AG04450 (cell line): ENCODE data around the gene MGA. TPM values are rescaled to one million over a fixed set of nuclear protein-coding genes. Genes with fewer than 3 reads are reported as not detected.

Experiments used
- CTCF ChIA-PET: fragments of 300-600, 350-600 bp; formaldehyde crosslinking; extraction: SDS; loops from one replicate; lab custom pipeline; 2022; ENCODE audit warnings: antibody characterized with exemption, inconsistent platforms; lab: Charles Lee
- POLR2A ChIA-PET: fragments of 350-600 bp; formaldehyde crosslinking; extraction: SDS; loops from one replicate; lab custom pipeline; 2021; ENCODE audit warnings: antibody characterized with exemption, inconsistent platforms; lab: Yijun Ruan, JAX
- DNase-seq: peaks from one replicate; pipeline ENCODE4 v3.0.0-alpha.2; 2011; ENCODE audit warnings: low read depth, low spot score
- H3K27ac ChIP-seq: one replicate; pipeline ENCODE4 v1.5.1; 2012; ENCODE audit warnings: low read depth, low read length, control low read depth
- H3K27me3 ChIP-seq: one replicate; pipeline ENCODE4 v1.6.0; 2012; ENCODE audit warnings: low read length; ENCODE audit not compliant: control insufficient read depth, insufficient read depth
- H3K4me3 ChIP-seq: 2 replicates; pipeline ENCODE4 v1.5.1; 2011; ENCODE audit warnings: mild to moderate bottlenecking, low read depth, low read length, control low read depth
- H3K9me3 ChIP-seq: 2 replicates; pipeline ENCODE4 v1.5.1; 2012; ENCODE audit warnings: low read length; ENCODE audit not compliant: control insufficient read depth, insufficient read depth
- CTCF ChIP-seq: IDR thresholded peaks from 2 replicates; pipeline ENCODE4 v1.5.1; 2011; ENCODE audit warnings: low read depth, low read length, control low read depth, inconsistent platforms
- polyA plus RNA-seq: library from polyadenylated mRNA; depleted of rRNA; stranded (reverse); fragments of >200 nt; gene quantifications from 2 replicates; pipeline ENCODE4 v1.2.3, GENCODE V29; 2011

The MGA gene
- polyA plus RNA-seq, 1 experiment, result 9.7 TPM

GRCh38 chr15:41655716-41656115, 4.5 kb upstream of the MGA start:
- TF ChIP-seq CTCF, result no peak
- CTCF ChIA-PET, result no interaction called here
- Histone ChIP-seq H3K27me3 (no peaks in the 10 kb centered on the region), H3K4me3 (no peak overlapping the region), H3K9me3 (peaks cover 10% of the 10 kb centered on the region), H3K27ac (no peak overlapping the region)
- DNase-seq, result no peak
- POLR2A ChIA-PET, result interaction anchor here (0.7 kb wide), 1 partner anchor 18 kb away, joined by 7 read pairs; no protein-coding TSS in a partner anchor

DNA sequence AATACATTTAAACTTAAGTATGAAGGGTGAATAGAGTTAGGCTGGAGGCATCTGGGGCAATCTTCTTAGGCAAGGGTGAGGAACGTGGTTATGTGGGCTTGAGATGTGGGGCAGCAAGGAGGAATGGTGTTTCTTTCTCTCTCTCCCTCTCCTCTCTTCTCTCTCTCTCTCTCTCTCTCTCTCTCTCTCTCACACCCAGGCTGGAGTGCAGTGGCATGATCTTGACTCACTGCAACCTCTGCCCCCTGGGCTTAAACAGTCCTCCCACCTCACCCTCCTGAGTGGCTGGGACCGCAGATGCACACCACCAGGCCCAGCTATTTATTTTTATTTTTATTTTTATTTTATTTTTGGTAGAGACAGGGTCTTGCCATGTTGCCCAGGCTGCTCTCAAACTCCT, 4.0 kb upstream of the MGA start:
- no peak for TF ChIP-seq CTCF
- H3K9me3 ChIP-seq, result peaks cover 10% of the 10 kb centered on the region; the same call in 1 of the 2 replicates
- H3K27me3 ChIP-seq, result no peaks in the 10 kb centered on the region
- ChIA-PET POLR2A (no interaction called here), CTCF (no interaction called here)
- H3K27ac ChIP-seq, result no peak overlapping the region
- DNase-seq, result no peak
- H3K4me3 ChIP-seq, result no peak overlapping the region

DNA sequence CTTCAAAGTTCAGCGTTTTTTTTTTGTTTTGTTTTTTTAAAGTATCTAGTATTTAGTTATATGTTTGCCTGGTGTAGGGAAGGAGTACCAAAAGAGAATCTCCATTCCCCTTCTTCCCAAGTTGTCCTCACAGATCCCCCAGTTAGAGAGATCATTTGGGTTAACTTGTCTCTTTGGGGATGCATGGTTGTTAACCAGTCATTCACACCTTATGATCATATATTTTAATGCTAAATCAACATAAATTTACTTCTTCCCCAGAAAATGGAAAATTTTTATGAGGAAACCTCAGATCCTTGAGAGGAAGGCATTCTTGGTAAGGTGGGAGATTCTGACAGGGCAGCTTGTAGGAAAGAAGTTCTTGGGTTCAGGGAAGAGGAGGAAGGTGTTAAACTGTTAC, 1.5 kb upstream of the MGA start:
- no peak overlapping the region for H3K4me3 ChIP-seq
- ChIA-PET POLR2A (no interaction called here), CTCF (no interaction called here)
- H3K9me3 ChIP-seq, result peaks cover 10% of the 10 kb centered on the region; the same call in 1 of the 2 replicates
- H3K27me3 ChIP-seq, result no peaks in the 10 kb centered on the region
- no peak overlapping the region for H3K27ac ChIP-seq
- no peak for TF ChIP-seq CTCF
- no peak for DNase-seq

DNA sequence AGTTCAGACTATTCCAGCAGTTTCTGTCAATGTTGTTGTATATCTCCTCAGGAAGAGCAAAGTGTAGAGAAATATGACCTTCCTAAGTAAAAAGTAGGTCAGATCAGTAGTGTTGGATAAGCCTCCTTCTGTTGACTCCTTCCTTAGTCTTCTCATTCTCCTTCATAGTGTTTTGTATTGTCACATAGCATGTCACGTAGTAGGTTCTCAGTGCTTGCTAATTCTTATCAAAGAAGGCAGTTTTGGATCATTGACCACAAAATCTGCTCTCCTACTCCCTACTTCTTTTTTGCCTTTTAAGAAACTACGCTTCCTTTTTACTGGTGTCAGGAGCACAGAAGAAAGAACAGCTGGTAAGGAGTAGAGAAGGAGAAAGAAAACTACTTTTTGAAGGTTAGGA, 1.0 kb upstream of the MGA start:
- Histone ChIP-seq H3K27ac (no peak overlapping the region), H3K27me3 (no peaks in the 10 kb centered on the region), H3K9me3 (peaks cover 10% of the 10 kb centered on the region; the same call in 1 of the 2 replicates), H3K4me3 (no peak overlapping the region)
- ChIA-PET POLR2A (no interaction called here), CTCF (interaction anchor here (0.7 kb wide), 1 partner anchor 193 kb away, joined by 3 read pairs; no protein-coding TSS in a partner anchor)
- no peak for TF ChIP-seq CTCF
- no peak for DNase-seq

GRCh38 chr15:41659855-41660234, 360 bp upstream of the MGA start:
- DNase-seq, result no peak
- TF ChIP-seq CTCF, result no peak
- CTCF ChIA-PET, result interaction anchor here (0.7 kb wide), 1 partner anchor 194 kb away, joined by 3 read pairs; no protein-coding TSS in a partner anchor

More at GRCh38 chr15:41659855-41660234, 360 bp upstream of the MGA start:
- POLR2A ChIA-PET, result interaction anchor here (1.0 to 1.3 kb wide), 4 partner anchors 11 to 116 kb away, joined by 3 to 4 read pairs (median 3); partner anchors contain the start of gene RPAP1
- H3K9me3 ChIP-seq, result peaks cover 10% of the 10 kb centered on the region; the same call in 1 of the 2 replicates
- peak overlapping the region; percentile 88 for H3K27ac ChIP-seq
- H3K27me3 ChIP-seq, result no peaks in the 10 kb centered on the region
- H3K4me3 ChIP-seq, result peak overlapping the region; percentile 69
